Measurements from ENCODE around the gene BMAL1.

DNA sequence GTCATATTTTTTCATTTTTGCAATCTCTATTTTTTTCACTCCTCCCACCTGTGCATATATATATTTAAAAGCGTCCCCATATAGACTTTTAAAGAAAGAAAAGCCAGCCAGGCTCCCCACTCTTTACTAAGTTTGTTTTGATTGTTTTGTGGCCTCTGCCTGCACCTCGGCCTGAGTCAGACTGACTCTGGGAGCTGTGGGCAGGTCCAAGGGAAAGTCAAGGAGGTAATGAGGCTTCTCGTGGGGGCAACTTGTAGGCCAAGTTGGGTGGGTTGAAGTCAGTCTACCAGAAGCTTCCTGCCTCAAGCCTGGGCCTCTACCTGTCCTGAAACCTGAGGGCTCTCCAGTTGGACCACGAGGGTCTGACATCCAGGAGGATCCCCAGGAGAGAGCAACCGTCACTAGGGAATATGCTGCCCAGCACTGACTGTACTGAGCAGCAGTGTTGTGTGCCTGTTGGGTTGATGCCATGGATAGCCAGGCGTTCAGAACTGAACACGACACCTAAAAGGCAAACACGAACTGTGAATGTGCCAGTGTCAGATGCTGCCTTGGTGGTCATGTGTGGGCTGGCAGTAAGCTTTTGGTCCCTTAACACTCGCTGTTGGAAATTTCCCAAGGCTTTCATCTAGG is 58.8 kb downstream of the BMAL1 start:
- TF ChIP-seq, protein P1, sequence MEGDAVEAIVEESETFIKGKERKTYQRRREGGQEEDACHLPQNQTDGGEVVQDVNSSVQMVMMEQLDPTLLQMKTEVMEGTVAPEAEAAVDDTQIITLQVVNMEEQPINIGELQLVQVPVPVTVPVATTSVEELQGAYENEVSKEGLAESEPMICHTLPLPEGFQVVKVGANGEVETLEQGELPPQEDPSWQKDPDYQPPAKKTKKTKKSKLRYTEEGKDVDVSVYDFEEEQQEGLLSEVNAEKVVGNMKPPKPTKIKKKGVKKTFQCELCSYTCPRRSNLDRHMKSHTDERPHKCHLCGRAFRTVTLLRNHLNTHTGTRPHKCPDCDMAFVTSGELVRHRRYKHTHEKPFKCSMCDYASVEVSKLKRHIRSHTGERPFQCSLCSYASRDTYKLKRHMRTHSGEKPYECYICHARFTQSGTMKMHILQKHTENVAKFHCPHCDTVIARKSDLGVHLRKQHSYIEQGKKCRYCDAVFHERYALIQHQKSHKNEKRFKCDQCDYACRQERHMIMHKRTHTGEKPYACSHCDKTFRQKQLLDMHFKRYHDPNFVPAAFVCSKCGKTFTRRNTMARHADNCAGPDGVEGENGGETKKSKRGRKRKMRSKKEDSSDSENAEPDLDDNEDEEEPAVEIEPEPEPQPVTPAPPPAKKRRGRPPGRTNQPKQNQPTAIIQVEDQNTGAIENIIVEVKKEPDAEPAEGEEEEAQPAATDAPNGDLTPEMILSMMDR (IDR thresholded peaks at IDR 0.05): no peak
- no peak for TF ChIP-seq POLR2A (IDR thresholded peaks at IDR 0.05)

Data from Peyer's patch (tissue), 4 donors.